ENCODE data around the gene SGSM1. TPM values are rescaled to one million over a fixed set of nuclear protein-coding genes. Genes with fewer than 3 reads are reported as not detected.

The SGSM1 gene
- total and polyA plus RNA-seq, 9 of the 15 experiments (the other 6 are each of a cell fraction or from before 2014, with no cell fraction given), result not detected

GRCh38 chr22:24760708-24761306, 45.2 kb upstream of the SGSM1 start:
- no peaks in the 10 kb centered on the region for H3K9me1 ChIP-seq (ENCODE audit: control insufficient read depth, insufficient read depth, low read length)
- H3K9ac ChIP-seq (ENCODE audit: insufficient read depth in 1 of 2, low read depth in 2 of 2, low read length in 2 of 2), result no peak overlapping the region
- no peak overlapping the region for H2AFZ ChIP-seq (ENCODE audit: low read depth, low read length)
- H3K79me2 ChIP-seq (ENCODE audit: control insufficient read depth, insufficient read depth, low read length), result no peaks in the 10 kb centered on the region
- no peak for FAIRE-seq
- CTCF ChIA-PET (ENCODE audit: low intra/inter-chr PET ratio), result no interaction called here
- H3K27ac ChIP-seq (ENCODE audit: extremely low read depth, low read depth, low read length), result no peak overlapping the region
- H3K4me2 ChIP-seq (ENCODE audit: insufficient read depth, low read length), result no peak overlapping the region
- BruUV-seq (replicated peaks), result no TSS peak
- 18% methylated on average over 4 of the region's 7 CpGs for WGBS (ENCODE audit: insufficient coverage, low coverage, missing lambda C conversion rate)
- no peak overlapping the region for H3K4me3 ChIP-seq
- intact Hi-C loops (cut with micrococcal nuclease) (no loop called here), in situ Hi-C loops (cut with MboI) (no loop called here)
- H3K9me3 ChIP-seq (replicated peaks; ENCODE audit: control insufficient read depth, insufficient read depth, low read depth, low read length), result no peaks in the 10 kb centered on the region
- TF ChIP-seq GABPA (tag; conservative IDR thresholded peaks at IDR 0.05; ENCODE audit: low read depth) (no peak), PHB2 (IDR thresholded peaks at IDR 0.05; ENCODE audit: low read depth) (no peak), ZSCAN32 (CRISPR knock-in tag; IDR thresholded peaks at IDR 0.05) (no peak), ZNF764 (CRISPR knock-in tag; IDR thresholded peaks at IDR 0.05; ENCODE audit: low read depth) (no peak), HINFP (tag; conservative IDR thresholded peaks at IDR 0.05; ENCODE audit: low read depth) (no peak), DEAF1 (CRISPR knock-in tag; IDR thresholded peaks at IDR 0.05) (no peak)
- ATAC-seq, result no peak
- H3K36me3 ChIP-seq (ENCODE audit: control insufficient read depth, insufficient read depth, low read length), result no peaks in the 10 kb centered on the region
- H3K4me1 ChIP-seq (replicated peaks in 1 of 2; ENCODE audit: control insufficient read depth in 2 of 2, insufficient read depth in 2 of 2, low read length in 2 of 2), result peaks cover 6 to 12% of the 10 kb centered on the region in 2 experiments; a peak in 4 of 5 replicates
- H4K20me1 ChIP-seq (replicated peaks; ENCODE audit: control insufficient read depth, insufficient read depth, low read length), result no peaks in the 10 kb centered on the region
- POLR2A ChIA-PET, result no interaction called here
- DNase-seq (ENCODE audit: extremely low read depth in 1 of 4, low spot score in 3 of 4), result no peak
- H3K27me3 ChIP-seq (ENCODE audit: control insufficient read depth in 2 of 2, insufficient read depth in 2 of 2, low read length in 2 of 2), result no peaks in the 10 kb centered on the region
